HL-60 (cell line): ENCODE measurements around the gene RSPH1.
A peak's percentile ranks its signal among the peaks of the same experiment; 100 is the strongest.

Source experiments
- DNase-seq, 2 experiments: peaks; one replicate each; pipeline ENCODE4 v3.0.0-alpha.2; 2010 to 2020; ENCODE audit warnings: low read depth in 1 of 2, low spot score in 1 of 2
- H3K27ac ChIP-seq: fragments of 250-450 bp; sonication (Bioruptor Pico); replicated peaks from 2 replicates; pipeline ENCODE4 v1.5.1; 2020; ENCODE audit warnings: mild to moderate bottlenecking, moderate library complexity
- H3K27me3 ChIP-seq: fragments of 250-450 bp; sonication (Bioruptor Pico); 2 replicates; pipeline ENCODE4 v1.5.1; 2021; ENCODE audit warnings: mild to moderate bottlenecking, moderate library complexity; ENCODE audit not compliant: insufficient read depth, poor library complexity, severe bottlenecking
- H3K4me3 ChIP-seq: replicated peaks from 2 replicates; pipeline ENCODE4 v1.5.1; 2011; ENCODE audit warnings: mild to moderate bottlenecking, control low read depth, low read length; ENCODE audit not compliant: insufficient read depth
- GABPA ChIP-seq: IDR thresholded peaks from 2 replicates; pipeline ENCODE4 v1.6.1; 2012; ENCODE audit warnings: low read depth
- POLR2AphosphoS5 ChIP-seq: IDR thresholded peaks from 2 replicates; pipeline ENCODE4 v1.6.1; 2012; ENCODE audit warnings: low read depth
- SPI1 ChIP-seq: IDR thresholded peaks from 2 replicates; pipeline ENCODE4 v1.6.1; 2012; ENCODE audit warnings: low read depth, mild to moderate bottlenecking, borderline replicate concordance
- TF ChIP-seq, protein P1 (sequence below): IDR thresholded peaks from 2 replicates; pipeline ENCODE4 v1.6.1; 2012; ENCODE audit warnings: low read depth; ENCODE audit not compliant: insufficient replicate concordance
- TF ChIP-seq, protein P2 (sequence below): IDR thresholded peaks from one replicate; pipeline ENCODE4 v1.5.1; 2011; ENCODE audit warnings: low read length, control low read depth, inconsistent platforms; ENCODE audit not compliant: insufficient read depth

Gene RSPH1

DNA sequence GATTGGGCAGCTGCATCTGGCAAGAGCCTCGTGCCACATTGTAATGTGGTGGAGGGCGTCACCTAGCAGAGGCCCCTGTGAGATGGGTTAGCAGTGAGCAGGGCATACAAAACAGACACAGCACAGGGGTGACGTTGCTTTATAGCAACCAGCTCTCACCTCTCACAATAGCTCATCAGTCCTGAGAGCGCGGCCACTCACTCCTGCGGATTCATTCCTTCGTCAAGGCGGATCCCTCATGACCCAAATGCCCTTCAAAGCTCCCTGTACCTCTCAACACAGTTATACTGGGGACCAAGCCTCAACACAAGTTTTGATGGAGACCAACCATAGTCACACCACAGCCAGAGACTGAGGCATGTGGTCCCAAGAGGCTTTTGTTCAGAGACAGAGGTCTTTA lies 40.6 kb upstream of the RSPH1 start:
- Histone ChIP-seq H3K4me3 (no peak overlapping the region), H3K27me3 (no peaks in the 10 kb centered on the region), H3K27ac (no peak overlapping the region)
- TF ChIP-seq GABPA (no peak), POLR2AphosphoS5 (no peak), SPI1 (no peak)
- TF ChIP-seq, protein P1, sequence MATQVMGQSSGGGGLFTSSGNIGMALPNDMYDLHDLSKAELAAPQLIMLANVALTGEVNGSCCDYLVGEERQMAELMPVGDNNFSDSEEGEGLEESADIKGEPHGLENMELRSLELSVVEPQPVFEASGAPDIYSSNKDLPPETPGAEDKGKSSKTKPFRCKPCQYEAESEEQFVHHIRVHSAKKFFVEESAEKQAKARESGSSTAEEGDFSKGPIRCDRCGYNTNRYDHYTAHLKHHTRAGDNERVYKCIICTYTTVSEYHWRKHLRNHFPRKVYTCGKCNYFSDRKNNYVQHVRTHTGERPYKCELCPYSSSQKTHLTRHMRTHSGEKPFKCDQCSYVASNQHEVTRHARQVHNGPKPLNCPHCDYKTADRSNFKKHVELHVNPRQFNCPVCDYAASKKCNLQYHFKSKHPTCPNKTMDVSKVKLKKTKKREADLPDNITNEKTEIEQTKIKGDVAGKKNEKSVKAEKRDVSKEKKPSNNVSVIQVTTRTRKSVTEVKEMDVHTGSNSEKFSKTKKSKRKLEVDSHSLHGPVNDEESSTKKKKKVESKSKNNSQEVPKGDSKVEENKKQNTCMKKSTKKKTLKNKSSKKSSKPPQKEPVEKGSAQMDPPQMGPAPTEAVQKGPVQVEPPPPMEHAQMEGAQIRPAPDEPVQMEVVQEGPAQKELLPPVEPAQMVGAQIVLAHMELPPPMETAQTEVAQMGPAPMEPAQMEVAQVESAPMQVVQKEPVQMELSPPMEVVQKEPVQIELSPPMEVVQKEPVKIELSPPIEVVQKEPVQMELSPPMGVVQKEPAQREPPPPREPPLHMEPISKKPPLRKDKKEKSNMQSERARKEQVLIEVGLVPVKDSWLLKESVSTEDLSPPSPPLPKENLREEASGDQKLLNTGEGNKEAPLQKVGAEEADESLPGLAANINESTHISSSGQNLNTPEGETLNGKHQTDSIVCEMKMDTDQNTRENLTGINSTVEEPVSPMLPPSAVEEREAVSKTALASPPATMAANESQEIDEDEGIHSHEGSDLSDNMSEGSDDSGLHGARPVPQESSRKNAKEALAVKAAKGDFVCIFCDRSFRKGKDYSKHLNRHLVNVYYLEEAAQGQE, result no peak
- TF ChIP-seq, protein P2, sequence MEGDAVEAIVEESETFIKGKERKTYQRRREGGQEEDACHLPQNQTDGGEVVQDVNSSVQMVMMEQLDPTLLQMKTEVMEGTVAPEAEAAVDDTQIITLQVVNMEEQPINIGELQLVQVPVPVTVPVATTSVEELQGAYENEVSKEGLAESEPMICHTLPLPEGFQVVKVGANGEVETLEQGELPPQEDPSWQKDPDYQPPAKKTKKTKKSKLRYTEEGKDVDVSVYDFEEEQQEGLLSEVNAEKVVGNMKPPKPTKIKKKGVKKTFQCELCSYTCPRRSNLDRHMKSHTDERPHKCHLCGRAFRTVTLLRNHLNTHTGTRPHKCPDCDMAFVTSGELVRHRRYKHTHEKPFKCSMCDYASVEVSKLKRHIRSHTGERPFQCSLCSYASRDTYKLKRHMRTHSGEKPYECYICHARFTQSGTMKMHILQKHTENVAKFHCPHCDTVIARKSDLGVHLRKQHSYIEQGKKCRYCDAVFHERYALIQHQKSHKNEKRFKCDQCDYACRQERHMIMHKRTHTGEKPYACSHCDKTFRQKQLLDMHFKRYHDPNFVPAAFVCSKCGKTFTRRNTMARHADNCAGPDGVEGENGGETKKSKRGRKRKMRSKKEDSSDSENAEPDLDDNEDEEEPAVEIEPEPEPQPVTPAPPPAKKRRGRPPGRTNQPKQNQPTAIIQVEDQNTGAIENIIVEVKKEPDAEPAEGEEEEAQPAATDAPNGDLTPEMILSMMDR, result no peak
- DNase-seq, result no peak

DNA sequence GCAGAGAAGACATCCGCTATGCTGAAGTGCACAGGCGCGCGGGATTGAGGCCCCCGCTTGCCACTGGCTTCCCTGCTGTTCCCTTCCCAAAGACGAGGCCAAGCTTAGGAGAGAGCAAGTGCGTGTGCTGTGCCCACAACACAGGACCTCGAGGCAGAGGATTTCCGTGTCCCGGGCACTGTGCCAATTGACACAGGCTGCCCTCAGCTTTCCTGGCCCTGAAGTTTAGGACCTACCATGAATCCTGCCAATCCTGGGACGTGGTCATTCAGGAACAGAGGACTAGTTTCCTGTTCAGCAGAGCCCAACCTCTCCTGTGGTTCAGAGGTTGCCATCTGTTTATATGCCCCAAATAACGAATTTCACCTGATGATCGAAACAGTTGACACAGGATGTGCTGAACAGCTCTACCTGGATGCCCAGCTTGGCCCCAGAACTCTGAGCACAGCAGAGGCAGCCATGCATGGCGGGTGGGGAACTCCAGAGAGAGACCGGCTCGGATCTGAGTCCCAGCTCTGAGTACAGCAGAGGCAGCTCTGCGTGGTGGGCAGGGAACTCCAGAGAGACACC lies 39.7 kb upstream of the RSPH1 start:
- H3K27me3 ChIP-seq, result no peaks in the 10 kb centered on the region
- TF ChIP-seq SPI1 (no peak), GABPA (no peak), POLR2AphosphoS5 (no peak)
- TF ChIP-seq, protein P1, result no peak
- TF ChIP-seq, protein P2, result no peak
- no peak for DNase-seq
- H3K27ac ChIP-seq, result no peak overlapping the region
- no peak overlapping the region for H3K4me3 ChIP-seq

DNA sequence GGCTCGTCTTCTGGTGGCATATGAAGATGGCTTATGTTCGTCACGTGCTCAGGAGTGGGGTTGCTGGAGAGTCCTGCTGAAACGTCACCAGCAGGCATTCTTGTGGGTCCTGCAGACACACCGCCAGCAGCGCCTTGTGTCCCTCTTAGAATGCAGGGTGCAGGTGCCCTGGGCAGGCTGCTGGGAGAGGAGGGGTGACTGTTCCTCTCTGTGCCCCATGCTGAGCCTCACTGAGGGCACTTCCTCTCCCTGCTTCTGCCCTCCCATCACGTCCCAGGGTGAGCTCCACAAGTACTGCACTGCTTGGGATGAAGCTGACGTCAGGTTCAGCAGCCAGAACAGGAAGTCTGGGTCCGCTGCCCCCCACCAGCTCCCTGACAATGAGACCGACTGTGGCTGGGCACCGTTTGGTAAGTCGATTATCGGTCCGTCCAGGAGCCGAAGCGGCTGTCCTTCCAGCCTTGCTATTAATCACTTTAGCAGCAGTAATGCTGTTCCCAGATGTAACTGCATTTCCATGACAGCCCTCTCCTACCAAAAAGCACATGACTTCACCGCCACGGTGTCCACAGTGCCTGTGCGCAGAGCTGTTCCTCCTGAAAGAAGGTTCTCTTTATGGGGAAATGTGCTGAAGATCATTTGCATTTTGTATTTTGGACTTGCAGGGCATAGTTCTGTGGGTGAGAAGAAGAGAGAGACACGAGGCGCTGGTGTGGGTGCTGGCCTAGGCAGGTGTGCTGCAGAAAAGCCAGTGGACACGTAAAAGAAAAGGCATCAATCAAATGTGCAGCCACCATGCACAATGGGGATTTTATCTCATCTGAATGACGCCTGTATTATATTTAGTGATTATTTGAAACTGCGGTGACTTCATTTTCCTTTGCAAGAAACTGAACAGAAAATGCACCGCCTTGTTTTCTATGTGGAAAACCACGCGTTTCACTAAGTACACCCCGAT lies 38.7 kb upstream of the RSPH1 start:
- DNase-seq, result peak; percentile 41 to 72
- no peaks in the 10 kb centered on the region for H3K27me3 ChIP-seq
- no peak overlapping the region for H3K4me3 ChIP-seq
- peak overlapping the region; percentile 24 for H3K27ac ChIP-seq
- TF ChIP-seq POLR2AphosphoS5 (no peak; the same call in 1 of the 2 replicates), SPI1 (peak; percentile 96)
- TF ChIP-seq, protein P1, result no peak
